Measurements from ENCODE around the gene ANKS6.

ANKS6 gene

DNA sequence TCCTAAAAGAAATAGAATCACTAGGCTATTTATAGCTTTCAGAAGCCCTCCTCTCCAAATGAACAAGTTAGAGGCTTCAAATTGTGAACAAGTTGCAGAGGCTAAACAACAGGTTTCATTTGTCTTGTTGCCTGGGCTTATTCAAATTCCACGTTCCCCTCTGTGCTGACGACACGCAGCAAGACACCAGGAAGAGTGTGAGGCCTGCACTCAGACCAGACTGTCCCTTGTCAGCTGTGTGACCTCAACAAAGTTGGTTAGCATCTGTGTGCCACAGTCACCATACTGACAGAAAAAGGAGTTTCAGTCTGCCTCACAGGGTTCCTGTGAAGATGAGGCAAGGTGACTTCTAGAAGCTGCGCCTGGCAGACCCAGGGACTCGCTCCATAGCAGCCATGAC lies 65.5 kb downstream of the ANKS6 start:
- H3K4me3 ChIP-seq (ENCODE audit: control insufficient read depth, low read depth, low read length): no peak overlapping the region
- no peak for DNase-seq (ENCODE audit: low read depth)
- TF ChIP-seq, protein P1, sequence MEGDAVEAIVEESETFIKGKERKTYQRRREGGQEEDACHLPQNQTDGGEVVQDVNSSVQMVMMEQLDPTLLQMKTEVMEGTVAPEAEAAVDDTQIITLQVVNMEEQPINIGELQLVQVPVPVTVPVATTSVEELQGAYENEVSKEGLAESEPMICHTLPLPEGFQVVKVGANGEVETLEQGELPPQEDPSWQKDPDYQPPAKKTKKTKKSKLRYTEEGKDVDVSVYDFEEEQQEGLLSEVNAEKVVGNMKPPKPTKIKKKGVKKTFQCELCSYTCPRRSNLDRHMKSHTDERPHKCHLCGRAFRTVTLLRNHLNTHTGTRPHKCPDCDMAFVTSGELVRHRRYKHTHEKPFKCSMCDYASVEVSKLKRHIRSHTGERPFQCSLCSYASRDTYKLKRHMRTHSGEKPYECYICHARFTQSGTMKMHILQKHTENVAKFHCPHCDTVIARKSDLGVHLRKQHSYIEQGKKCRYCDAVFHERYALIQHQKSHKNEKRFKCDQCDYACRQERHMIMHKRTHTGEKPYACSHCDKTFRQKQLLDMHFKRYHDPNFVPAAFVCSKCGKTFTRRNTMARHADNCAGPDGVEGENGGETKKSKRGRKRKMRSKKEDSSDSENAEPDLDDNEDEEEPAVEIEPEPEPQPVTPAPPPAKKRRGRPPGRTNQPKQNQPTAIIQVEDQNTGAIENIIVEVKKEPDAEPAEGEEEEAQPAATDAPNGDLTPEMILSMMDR (conservative IDR thresholded peaks at IDR 0.05; ENCODE audit: control insufficient read depth, insufficient read depth, low read depth, low read length): no peak

DNA sequence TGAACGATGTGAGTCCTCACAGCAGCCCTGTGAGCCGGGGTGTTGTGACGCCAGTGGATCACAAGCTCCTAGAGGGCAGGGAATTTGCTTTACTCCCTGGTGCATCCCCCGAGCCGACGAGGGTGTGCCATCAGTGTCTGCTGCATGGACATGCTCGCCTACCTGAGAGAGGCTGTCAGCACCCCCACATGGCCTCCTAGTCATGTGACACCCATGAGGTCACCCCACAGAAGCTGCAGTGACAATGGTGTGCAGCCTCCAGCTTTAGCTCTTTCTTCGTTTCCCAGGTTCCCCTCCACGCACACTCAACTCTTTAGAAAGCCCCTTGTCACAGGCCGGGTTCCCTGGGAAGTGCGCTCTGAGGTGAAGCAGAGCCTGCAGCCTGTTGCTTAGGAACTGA lies 67.9 kb downstream of the ANKS6 start:
- TF ChIP-seq, protein P1 (conservative IDR thresholded peaks at IDR 0.05; ENCODE audit: control insufficient read depth, insufficient read depth, low read depth, low read length): no peak
- DNase-seq (ENCODE audit: low read depth): no peak

DNA sequence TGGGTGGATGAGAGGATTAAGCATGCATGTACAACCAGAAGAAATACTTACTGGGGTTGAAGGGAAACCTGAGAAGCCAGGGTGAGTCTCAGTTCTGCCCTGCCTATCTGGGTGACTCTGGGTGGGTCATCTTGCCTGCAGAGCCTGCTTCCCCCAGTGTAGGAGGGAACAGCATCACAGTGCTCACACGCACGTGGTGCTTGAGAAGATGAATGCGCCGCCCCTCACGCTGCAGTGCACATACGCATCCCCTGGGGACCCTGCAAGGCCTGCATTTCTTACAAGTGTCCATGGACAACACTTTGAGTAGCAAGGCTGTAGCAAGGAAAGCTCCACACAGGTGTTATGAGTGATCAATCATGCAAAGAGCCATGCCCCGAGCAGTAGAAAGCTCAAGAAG lies 68.9 kb downstream of the ANKS6 start:
- DNase-seq (ENCODE audit: low read depth): no peak
- TF ChIP-seq, protein P1 (conservative IDR thresholded peaks at IDR 0.05; ENCODE audit: control insufficient read depth, insufficient read depth, low read depth, low read length): no peak
- no peak overlapping the region for H3K4me3 ChIP-seq (ENCODE audit: control insufficient read depth, low read depth, low read length)

More for the DNA sequence above, 67.9 kb downstream of the ANKS6 start:
- H3K4me3 ChIP-seq (ENCODE audit: control insufficient read depth, low read depth, low read length): no peak overlapping the region

DNA sequence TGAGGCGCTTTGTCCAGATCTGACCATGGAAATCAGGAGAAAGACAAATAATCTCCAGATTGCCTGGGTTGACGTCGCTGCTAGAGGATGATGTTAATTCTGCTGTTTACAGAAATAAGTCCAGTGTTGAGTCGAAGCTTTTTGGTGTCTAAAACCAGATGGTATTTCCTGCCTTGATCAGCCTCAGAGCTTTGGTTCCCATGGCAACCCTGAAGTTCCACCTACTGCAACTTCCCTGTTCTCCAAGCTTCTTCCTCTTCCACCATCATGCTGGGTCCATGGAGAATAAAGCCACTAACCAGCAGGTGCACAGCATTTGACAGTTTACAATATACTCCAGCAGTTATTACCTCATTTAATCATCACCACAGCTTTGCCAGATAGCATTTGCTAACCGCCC lies 69.6 kb downstream of the ANKS6 start:
- TF ChIP-seq, protein P1 (conservative IDR thresholded peaks at IDR 0.05; ENCODE audit: control insufficient read depth, insufficient read depth, low read depth, low read length): no peak
- peak; percentile 64 for DNase-seq (ENCODE audit: low read depth)
- no peak overlapping the region for H3K4me3 ChIP-seq (ENCODE audit: control insufficient read depth, low read depth, low read length)

DNA sequence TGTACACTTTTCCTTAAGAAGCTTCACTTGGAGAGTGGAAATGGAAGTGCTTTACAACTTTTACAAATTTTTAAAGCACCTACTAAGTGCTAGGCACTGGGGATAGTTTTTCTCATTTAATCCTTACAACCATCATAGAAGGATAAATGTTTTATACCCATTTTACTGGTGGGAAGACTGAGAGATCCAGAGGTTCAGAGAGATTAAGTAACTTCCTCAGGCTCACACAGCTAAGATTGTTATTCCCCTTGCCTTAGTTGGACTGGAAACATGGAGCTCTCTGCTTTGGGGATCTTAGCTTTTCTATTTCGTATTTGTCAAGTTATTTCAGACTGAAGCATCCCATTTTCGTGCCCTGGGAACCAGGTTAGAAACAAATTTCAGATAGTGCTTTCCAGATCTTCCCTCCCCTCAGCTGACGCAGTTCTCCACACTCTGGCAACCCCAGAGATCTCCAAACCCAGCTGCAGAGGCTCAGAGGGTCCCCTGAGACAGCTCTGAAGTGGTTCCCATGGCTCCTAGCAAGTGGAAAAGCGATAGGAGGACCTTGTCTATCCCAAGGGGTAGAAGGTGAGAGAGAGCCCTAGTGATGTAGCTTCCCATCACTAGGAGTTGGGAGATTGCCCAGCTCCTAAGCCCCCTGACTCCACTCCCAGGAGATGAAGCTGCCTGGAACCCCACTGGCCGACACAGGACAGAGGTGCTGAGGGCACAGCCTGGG lies 71.4 kb downstream of the ANKS6 start:
- DNase-seq (ENCODE audit: low read depth): no peak
- H3K4me3 ChIP-seq (ENCODE audit: control insufficient read depth, low read depth, low read length): no peak overlapping the region
- TF ChIP-seq, protein P1 (conservative IDR thresholded peaks at IDR 0.05; ENCODE audit: control insufficient read depth, insufficient read depth, low read depth, low read length): no peak

DNA sequence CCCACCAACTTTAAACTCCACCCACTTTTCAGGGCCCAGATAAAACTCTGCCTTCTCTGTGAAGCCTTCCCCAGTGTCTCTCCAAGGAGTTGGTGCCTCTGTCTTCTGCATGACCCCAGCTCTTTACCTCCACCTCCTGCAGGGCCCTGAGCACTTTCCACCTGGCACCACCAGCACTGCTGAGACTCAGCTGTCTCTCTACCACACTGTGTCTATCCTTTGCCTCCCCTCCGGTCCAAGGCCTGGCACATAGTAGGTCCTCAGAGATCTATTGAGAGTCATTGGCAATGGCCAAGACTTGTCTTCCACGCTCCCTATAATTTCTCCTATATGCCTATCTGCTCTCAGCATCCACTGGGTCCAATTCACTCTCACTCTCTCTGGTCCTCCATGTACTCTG lies 74.7 kb downstream of the ANKS6 start:
- TF ChIP-seq, protein P1 (conservative IDR thresholded peaks at IDR 0.05; ENCODE audit: control insufficient read depth, insufficient read depth, low read depth, low read length): no peak
- no peak for DNase-seq (ENCODE audit: low read depth)
- H3K4me3 ChIP-seq (ENCODE audit: control insufficient read depth, low read depth, low read length): no peak overlapping the region
